Immature natural killer cell (primary cell): ENCODE data around the gene PTMA. TPM values are rescaled to one million over a fixed set of nuclear protein-coding genes. Genes with fewer than 3 reads are reported as not detected.
A peak's percentile ranks its signal among the peaks of the same experiment; 100 is the strongest.
"Not testable (repeated sequence)": the region's sequence is repeated elsewhere in the genome, so short reads cannot be mapped to it uniquely, and the experiment has no call there.

Source experiments
- DNase-seq, 3 donors: peaks; one replicate each; pipeline ENCODE4 v3.0.0; 2022; ENCODE audit warnings: mixed read lengths in 1 of 3
- H3K27ac Mint-ChIP-seq, 6 donors: one replicate each; pipeline ENCODE4 v1.8.0; 2020; ENCODE audit warnings: mixed read lengths in 6 of 6, mild to moderate bottlenecking in 5 of 6, inconsistent platforms in 4 of 6, moderate library complexity in 3 of 6
- H3K27me3 Mint-ChIP-seq, 3 donors: one replicate each; pipeline ENCODE4 v1.8.0; 2020 to 2021; ENCODE audit warnings: low read depth in 3 of 3, mild to moderate bottlenecking in 3 of 3, mixed read lengths in 3 of 3, moderate library complexity in 3 of 3, inconsistent platforms in 1 of 3
- H3K36me3 Mint-ChIP-seq, 3 donors: one replicate each; pipeline ENCODE4 v1.8.0; 2020; ENCODE audit warnings: mixed read lengths in 3 of 3, inconsistent platforms in 2 of 3, mild to moderate bottlenecking in 2 of 3
- H3K4me1 Mint-ChIP-seq, 2 donors: one replicate each; pipeline ENCODE4 v1.8.0; 2020; ENCODE audit warnings: inconsistent platforms in 2 of 2, mild to moderate bottlenecking in 2 of 2, mixed read lengths in 2 of 2, moderate library complexity in 1 of 2
- H3K4me3 Mint-ChIP-seq, 5 donors: one replicate each; pipeline ENCODE4 v1.8.0; 2020; ENCODE audit warnings: mild to moderate bottlenecking in 5 of 5, mixed read lengths in 5 of 5, inconsistent platforms in 3 of 5, moderate library complexity in 3 of 5
- H3K9me3 Mint-ChIP-seq, 6 donors: one replicate each; pipeline ENCODE4 v1.8.0; 2020; ENCODE audit warnings: mild to moderate bottlenecking in 6 of 6, mixed read lengths in 6 of 6, inconsistent platforms in 4 of 6, moderate library complexity in 3 of 6
- polyA plus RNA-seq, 3 donors: library from polyadenylated mRNA; unstranded; fragments of 300-500 nt; fragmentation: Illumina TruSeq; gene quantifications; one replicate each; pipeline ENCODE4 v1.2.3, GENCODE V29; 2021

Gene PTMA
- polyA plus RNA-seq, 3 donors from 2014 or later, result 953 to 2,361 (median 1,987) TPM

- peaks cover 44 to 47% of the 10 kb centered on the region in 2 donors for H3K4me1 Mint-ChIP-seq
- H3K9me3 Mint-ChIP-seq, result peaks cover 0 to 3% (median 0%) of the 10 kb centered on the region in 6 donors
These were observed 2.7 kb downstream of the PTMA start for GRCh38 chr2:231710799-231711676.

GRCh38 chr2:231711677-231712450 lies 3.5 kb downstream of the PTMA start:
- DNase-seq, result peak in 2 of 3 donors; percentile 17 to 30
- H3K9me3 Mint-ChIP-seq, result peaks cover 0 to 3% (median 0%) of the 10 kb centered on the region in 6 donors
- H3K27me3 Mint-ChIP-seq, result peaks cover 61 to 72% (median 71%) of the 10 kb centered on the region in 3 donors
- peak overlapping the region; percentile 82 to 99 (median 91) for H3K4me3 Mint-ChIP-seq
- peak overlapping the region; percentile 96 to 99 (median 98) for H3K27ac Mint-ChIP-seq
- H3K4me1 Mint-ChIP-seq, result peaks cover 40 to 44% of the 10 kb centered on the region in 2 donors
- peaks cover 5 to 22% (median 21%) of the 10 kb centered on the region in 3 donors for H3K36me3 Mint-ChIP-seq

More at GRCh38 chr2:231710799-231711676, 2.7 kb downstream of the PTMA start:
- Mint-ChIP-seq H3K36me3 (peaks cover 5 to 22% (median 21%) of the 10 kb centered on the region in 3 donors), H3K27ac (peak overlapping the region; percentile 96 to 99 (median 98)), H3K4me3 (peak overlapping the region; percentile 82 to 99 (median 91)), H3K27me3 (peaks cover 68 to 79% (median 78%) of the 10 kb centered on the region in 3 donors)
- peak in 2 of 3 donors; percentile 31 to 40 for DNase-seq

GRCh38 chr2:231712451-231713021 lies 4.2 kb downstream of the PTMA start:
- peaks cover 54 to 65% (median 65%) of the 10 kb centered on the region in 3 donors for H3K27me3 Mint-ChIP-seq
- peak overlapping the region; percentile 96 to 99 (median 98) for H3K27ac Mint-ChIP-seq
- H3K4me3 Mint-ChIP-seq, result peak overlapping the region; percentile 82 to 99 (median 91)
- H3K4me1 Mint-ChIP-seq, result peaks cover 39 to 44% of the 10 kb centered on the region in 2 donors
- H3K36me3 Mint-ChIP-seq, result peaks cover 5 to 22% (median 21%) of the 10 kb centered on the region in 3 donors
- not testable (repeated sequence) for H3K9me3 Mint-ChIP-seq
- peak; percentile 67 to 70 (median 68) for DNase-seq

GRCh38 chr2:231713406-231713729 lies 5.0 kb downstream of the PTMA start:
- Mint-ChIP-seq H3K4me1 (peaks cover 39 to 44% of the 10 kb centered on the region in 2 donors), H3K36me3 (peaks cover 5 to 22% (median 20%) of the 10 kb centered on the region in 3 donors), H3K27ac (peak overlapping the region; percentile 93 to 99 (median 98)), H3K4me3 (peak overlapping the region; percentile 35 to 79 (median 67)), H3K27me3 (peaks cover 47 to 60% (median 59%) of the 10 kb centered on the region in 3 donors)
- not testable (repeated sequence) for H3K9me3 Mint-ChIP-seq, DNase-seq

GRCh38 chr2:231713730-231714638 lies 5.7 kb downstream of the PTMA start:
- Mint-ChIP-seq H3K4me3 (peak overlapping the region; percentile 35 to 79 (median 67)), H3K27me3 (peaks cover 43 to 56% (median 53%) of the 10 kb centered on the region in 3 donors), H3K27ac (peak overlapping the region; percentile 93 to 99 (median 98)), H3K36me3 (peaks cover 5 to 22% (median 18%) of the 10 kb centered on the region in 3 donors), H3K4me1 (peaks cover 39 to 44% of the 10 kb centered on the region in 2 donors), H3K9me3 (peaks cover 0 to 2% (median 0%) of the 10 kb centered on the region in 6 donors)
- DNase-seq, result peak; percentile 87 to 89 (median 89)

- Mint-ChIP-seq H3K27ac (peak overlapping the region; percentile 60 to 99 (median 98)), H3K27me3 (peaks cover 35 to 48% (median 44%) of the 10 kb centered on the region in 3 donors), H3K36me3 (peaks cover 5 to 22% (median 18%) of the 10 kb centered on the region in 3 donors), H3K9me3 (peaks cover 0 to 2% (median 0%) of the 10 kb centered on the region in 6 donors), H3K4me3 (no peak overlapping the region), H3K4me1 (peaks cover 39 to 44% of the 10 kb centered on the region in 2 donors)
- peak; percentile 69 to 74 (median 74) for DNase-seq
These were observed 6.5 kb downstream of the PTMA start for GRCh38 chr2:231714639-231715498.

GRCh38 chr2:231715499-231715837 lies 7.1 kb downstream of the PTMA start:
- H3K4me1 Mint-ChIP-seq, result peaks cover 39 to 44% of the 10 kb centered on the region in 2 donors
- peaks cover 0 to 2% (median 0%) of the 10 kb centered on the region in 6 donors for H3K9me3 Mint-ChIP-seq
- DNase-seq, result no peak
- peaks cover 5 to 22% (median 18%) of the 10 kb centered on the region in 3 donors for H3K36me3 Mint-ChIP-seq
- no peak overlapping the region for H3K4me3 Mint-ChIP-seq
- H3K27me3 Mint-ChIP-seq, result peaks cover 32 to 45% (median 40%) of the 10 kb centered on the region in 3 donors
- H3K27ac Mint-ChIP-seq, result peak overlapping the region in 3 of 6 donors; percentile 69 to 98 (median 81)

GRCh38 chr2:231715988-231716616 lies 7.8 kb downstream of the PTMA start:
- H3K27ac Mint-ChIP-seq, result peak overlapping the region in 3 of 6 donors; percentile 40 to 77 (median 69)
- no peak for DNase-seq
- peaks cover 36 to 42% of the 10 kb centered on the region in 2 donors for H3K4me1 Mint-ChIP-seq
- peaks cover 5 to 21% (median 17%) of the 10 kb centered on the region in 3 donors for H3K36me3 Mint-ChIP-seq
- peaks cover 28 to 38% (median 33%) of the 10 kb centered on the region in 3 donors for H3K27me3 Mint-ChIP-seq
- H3K4me3 Mint-ChIP-seq, result no peak overlapping the region
- H3K9me3 Mint-ChIP-seq, result peaks cover 0 to 2% (median 0%) of the 10 kb centered on the region in 6 donors

- Mint-ChIP-seq H3K27ac (no peak overlapping the region), H3K9me3 (peaks cover 0 to 2% (median 0%) of the 10 kb centered on the region in 6 donors), H3K36me3 (peaks cover 2 to 14% (median 11%) of the 10 kb centered on the region in 3 donors), H3K4me1 (peaks cover 29 to 35% of the 10 kb centered on the region in 2 donors), H3K27me3 (peaks cover 22 to 31% (median 27%) of the 10 kb centered on the region in 3 donors), H3K4me3 (no peak overlapping the region)
- no peak for DNase-seq
These were observed 8.4 kb downstream of the PTMA start for GRCh38 chr2:231716666-231717280.

- no peak for DNase-seq
- Mint-ChIP-seq H3K36me3 (peaks cover 0 to 7% (median 5%) of the 10 kb centered on the region in 3 donors), H3K4me3 (no peak overlapping the region), H3K27me3 (peaks cover 15 to 24% (median 19%) of the 10 kb centered on the region in 3 donors), H3K4me1 (peaks cover 22 to 27% of the 10 kb centered on the region in 2 donors), H3K27ac (no peak overlapping the region), H3K9me3 (no peaks in the 10 kb centered on the region)
These were observed 9.2 kb downstream of the PTMA start for GRCh38 chr2:231717281-231718171.
